Activated CD4-positive, alpha-beta T cell treated with anti-CD3 and anti-CD28 coated beads, Interleukin-2, amount 10 ng/mL, durations not matched to agents 7 days and 5 days (primary cell): ENCODE measurements around the gene RILPL1. TPM values are rescaled to one million over a fixed set of nuclear protein-coding genes. Genes with fewer than 3 reads are reported as not detected.
"Not testable (repeated sequence)": the region's sequence is repeated elsewhere in the genome, so short reads cannot be mapped to it uniquely, and the experiment has no call there.

Experiments used
- CTCF ChIA-PET: fragments of 350-600 bp; sonication (Branson Sonifier 250); formaldehyde crosslinking; loops from one replicate; lab custom pipeline; 2021; ENCODE audit warnings: antibody characterized with exemption; lab: Charles Lee
- POLR2A ChIA-PET: fragments of 350-600 bp; sonication (Branson Sonifier 250); formaldehyde crosslinking; loops from one replicate; lab custom pipeline; 2021; ENCODE audit warnings: antibody characterized with exemption; lab: Charles Lee
- DNase-seq: peaks from one replicate; pipeline ENCODE4 v3.0.0-alpha.2; 2020
- H3K27ac Mint-ChIP-seq: one replicate; pipeline ENCODE4 v1.8.0; 2021; ENCODE audit warnings: mild to moderate bottlenecking, moderate library complexity, mixed read lengths
- H3K27me3 Mint-ChIP-seq: one replicate; pipeline ENCODE4 v1.8.0; 2021; ENCODE audit warnings: mixed read lengths
- H3K36me3 Mint-ChIP-seq: one replicate; pipeline ENCODE4 v1.8.0; 2021; ENCODE audit warnings: low read depth, mixed read lengths
- H3K4me1 Mint-ChIP-seq: one replicate; pipeline ENCODE4 v1.8.0; 2021; ENCODE audit warnings: mixed read lengths
- H3K4me3 Mint-ChIP-seq: one replicate; pipeline ENCODE4 v1.8.0; 2021; ENCODE audit warnings: mild to moderate bottlenecking, moderate library complexity, mixed read lengths
- H3K9me3 Mint-ChIP-seq: one replicate; pipeline ENCODE4 v1.8.0; 2021; ENCODE audit warnings: mixed read lengths
- total RNA-seq, 2 experiments: library from RNA; stranded (reverse); gene quantifications; one replicate each; pipeline ENCODE4 v1.2.3, GENCODE V29; 2021

RILPL1 gene
- total RNA-seq, 2 experiments from 2014 or later: 0.79 to 0.89 TPM

DNA sequence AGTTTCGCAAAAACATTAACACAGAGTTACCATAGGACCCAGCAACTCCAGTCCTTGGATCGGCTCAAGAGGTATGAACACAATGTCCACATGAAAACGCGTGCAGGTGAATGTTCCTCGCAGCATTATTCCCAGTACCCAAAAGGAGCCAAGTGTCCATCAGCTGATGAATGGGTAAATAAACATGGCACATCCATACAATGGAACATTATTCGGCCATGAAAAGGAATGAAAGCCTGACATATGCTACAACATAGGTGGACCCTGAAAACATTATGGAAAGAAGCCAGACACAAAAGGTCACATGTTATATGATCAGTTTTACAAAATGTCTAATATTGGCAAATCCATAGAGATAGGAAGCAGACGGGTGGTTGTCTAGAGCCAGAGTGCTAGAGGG is 9.1 kb downstream of the RILPL1 start:
- CTCF ChIA-PET: no interaction called here
- no peaks in the 10 kb centered on the region for H3K36me3 Mint-ChIP-seq
- no peak for DNase-seq

GRCh38 chr12:123523518-123523917 is 10.0 kb downstream of the RILPL1 start:
- no peak overlapping the region for H3K4me3 Mint-ChIP-seq
- H3K27me3 Mint-ChIP-seq: no peaks in the 10 kb centered on the region
- H3K4me1 Mint-ChIP-seq: no peaks in the 10 kb centered on the region
- no peaks in the 10 kb centered on the region for H3K9me3 Mint-ChIP-seq
- no peak overlapping the region for H3K27ac Mint-ChIP-seq
- no peaks in the 10 kb centered on the region for H3K36me3 Mint-ChIP-seq
- DNase-seq: no peak
- POLR2A ChIA-PET: no interaction called here
- CTCF ChIA-PET: no interaction called here

More for the DNA sequence above, 9.1 kb downstream of the RILPL1 start:
- H3K4me1 Mint-ChIP-seq: no peaks in the 10 kb centered on the region
- H3K27ac Mint-ChIP-seq: no peak overlapping the region
- H3K9me3 Mint-ChIP-seq: no peaks in the 10 kb centered on the region
- no peak overlapping the region for H3K4me3 Mint-ChIP-seq
- H3K27me3 Mint-ChIP-seq: no peaks in the 10 kb centered on the region
- POLR2A ChIA-PET: no interaction called here

DNA sequence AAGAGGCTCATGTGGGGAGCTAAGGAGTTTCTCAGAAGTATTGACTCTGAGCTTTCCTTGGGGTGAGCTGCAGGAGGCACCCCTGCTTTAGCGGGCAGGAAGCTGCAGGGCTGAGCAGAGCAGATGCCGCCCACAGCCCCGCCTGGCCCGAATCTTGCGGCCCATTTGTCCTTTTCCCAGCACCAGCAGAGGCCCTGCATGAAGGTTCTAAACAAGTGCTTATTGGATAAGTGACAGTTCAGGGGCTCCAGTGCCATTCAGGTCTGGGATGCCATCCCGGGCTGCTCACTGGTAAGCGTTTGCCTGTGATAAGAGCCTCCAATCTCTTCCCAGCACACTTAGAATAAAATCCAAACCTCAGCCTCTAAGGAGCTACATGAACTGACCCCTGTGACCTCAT is 11.4 kb downstream of the RILPL1 start:
- Mint-ChIP-seq H3K4me1 (no peaks in the 10 kb centered on the region), H3K9me3 (no peaks in the 10 kb centered on the region), H3K36me3 (no peaks in the 10 kb centered on the region), H3K27ac (no peak overlapping the region), H3K4me3 (no peak overlapping the region), H3K27me3 (no peaks in the 10 kb centered on the region)
- ChIA-PET POLR2A (no interaction called here), CTCF (interaction anchor here (0.5 to 1.1 kb wide), 3 partner anchors 9 to 324 kb away, joined by 3 to 5 read pairs (median 4); no protein-coding TSS in a partner anchor)
- DNase-seq: no peak

DNA sequence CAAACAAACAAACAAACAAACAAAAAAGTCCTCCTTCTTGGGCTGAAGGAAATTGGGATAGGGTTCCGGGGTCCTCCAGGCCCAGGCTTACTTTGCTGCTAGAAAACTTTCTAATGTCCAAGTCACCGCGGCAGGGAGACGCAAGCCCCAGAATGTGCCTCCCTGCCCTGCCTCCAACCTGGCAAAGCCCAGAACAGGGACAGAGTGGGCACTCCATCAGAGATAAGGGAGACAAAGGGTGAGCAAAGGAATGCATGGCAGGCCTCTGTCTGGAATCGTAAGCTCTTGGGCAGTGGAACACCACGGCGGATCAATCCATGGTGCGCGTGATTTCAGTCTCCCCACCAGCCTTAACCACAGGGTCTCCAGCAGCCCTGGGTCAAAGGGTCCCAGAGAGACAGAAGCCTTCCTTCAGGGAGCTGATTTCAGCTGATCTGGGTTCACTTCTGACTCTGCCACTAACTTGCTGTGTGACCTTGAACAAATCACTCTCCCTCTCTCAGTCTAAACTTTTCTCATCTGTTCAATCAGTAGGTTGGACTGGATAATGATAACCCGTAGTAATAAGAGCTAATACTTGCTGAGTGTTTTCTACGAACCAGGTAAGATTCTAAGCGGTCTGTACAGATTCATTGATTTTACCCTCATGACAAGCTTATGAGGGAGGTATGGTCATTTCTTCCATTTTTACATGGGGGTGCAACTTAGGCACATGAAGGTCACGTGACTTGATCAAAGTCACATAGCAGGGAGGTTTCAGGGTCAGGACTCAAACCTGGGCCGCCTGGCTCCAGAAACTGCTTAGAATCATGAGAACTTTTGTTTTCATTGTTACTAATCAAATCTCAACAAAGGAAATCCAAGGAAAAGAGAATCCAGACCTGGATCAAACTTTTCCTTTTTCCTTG is 12.7 kb downstream of the RILPL1 start:
- POLR2A ChIA-PET: no interaction called here
- no peak overlapping the region for H3K27ac Mint-ChIP-seq
- CTCF ChIA-PET: interaction anchor here (0.5 to 1.1 kb wide), 4 partner anchors 13 to 39 kb away, joined by 3 to 4 read pairs (median 3); partner anchors contain the start of gene RILPL1
- H3K4me3 Mint-ChIP-seq: no peak overlapping the region
- no peak for DNase-seq
- no peaks in the 10 kb centered on the region for H3K4me1 Mint-ChIP-seq
- H3K36me3 Mint-ChIP-seq: no peaks in the 10 kb centered on the region
- no peaks in the 10 kb centered on the region for H3K27me3 Mint-ChIP-seq
- H3K9me3 Mint-ChIP-seq: no peaks in the 10 kb centered on the region

DNA sequence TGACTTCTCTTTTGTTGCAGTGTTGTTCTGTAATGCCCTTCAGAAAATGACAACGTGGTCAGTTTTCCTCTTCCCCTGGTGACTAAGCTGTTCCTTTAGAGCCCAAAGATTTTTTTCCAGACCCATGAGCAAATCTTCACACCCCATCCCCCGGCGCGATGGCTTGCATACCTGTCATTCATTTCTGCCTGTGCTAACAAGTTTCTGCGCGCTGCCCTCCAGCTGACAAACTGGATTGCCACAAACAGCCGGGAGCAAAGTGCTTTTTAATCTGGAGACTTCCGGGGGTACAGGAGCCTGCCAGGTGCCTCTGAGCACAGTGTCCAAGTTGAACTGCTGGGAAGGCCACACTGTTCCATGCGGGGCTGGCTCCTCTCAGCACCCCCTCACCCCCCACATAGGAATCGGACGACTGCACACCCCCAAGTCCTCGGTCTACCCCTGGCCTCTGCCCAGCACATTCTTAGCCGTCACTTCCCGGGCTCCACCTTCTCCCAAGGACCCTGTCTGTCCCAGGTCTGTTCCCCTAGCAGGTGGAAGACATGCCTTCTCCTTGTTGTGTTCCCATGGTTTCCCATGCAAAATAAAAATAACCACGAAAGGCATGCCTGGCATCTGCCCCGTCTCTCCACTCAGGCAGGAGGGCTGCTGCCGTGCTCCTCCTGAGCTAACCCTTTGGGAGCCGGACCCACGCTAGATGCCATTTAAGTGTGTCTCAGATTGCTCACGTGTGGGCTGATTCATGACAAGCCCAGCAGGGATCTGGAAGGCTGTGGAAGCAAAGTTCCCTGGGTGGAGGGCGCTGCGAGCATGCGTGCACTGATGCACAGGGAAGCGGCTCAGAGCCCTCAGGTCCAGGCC is 14.1 kb downstream of the RILPL1 start:
- CTCF ChIA-PET: interaction anchor here (0.7 kb wide), 2 partner anchors 10 to 28 kb away, joined by 3 read pairs; no protein-coding TSS in a partner anchor
- no peak for DNase-seq
- POLR2A ChIA-PET: no interaction called here

DNA sequence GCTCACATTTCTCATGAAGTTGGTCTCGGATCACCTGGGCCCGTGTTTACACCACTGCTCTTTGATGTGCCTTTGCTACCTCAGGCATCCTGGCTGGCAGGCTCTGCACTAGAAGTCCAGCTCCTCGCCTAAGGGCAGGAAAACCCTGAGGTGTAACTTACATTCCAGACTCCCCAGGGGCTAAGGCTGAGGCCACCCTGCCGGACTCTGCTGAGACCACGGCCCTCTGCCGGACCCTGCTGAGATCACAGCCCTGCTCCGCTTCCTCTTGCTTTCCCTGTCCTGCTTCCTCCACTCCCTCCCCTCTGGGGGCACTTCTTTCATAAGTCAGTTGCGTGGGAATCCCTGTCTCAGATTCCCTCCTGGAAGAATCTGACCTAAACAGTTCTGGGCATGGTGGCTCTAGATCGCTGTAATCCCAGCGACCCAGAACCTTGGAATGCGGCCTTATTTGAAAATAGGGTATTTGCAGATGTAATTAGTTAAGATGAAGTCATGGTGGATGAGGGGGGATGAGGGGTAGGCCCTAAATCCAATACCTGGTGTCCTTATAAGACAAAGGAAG is 17.2 kb downstream of the RILPL1 start:
- DNase-seq: no peak
- CTCF ChIA-PET: interaction anchor here (1.3 kb wide), 1 partner anchor 19 kb away, joined by 5 read pairs; no protein-coding TSS in a partner anchor
- H3K4me3 Mint-ChIP-seq: no peak overlapping the region

More for the DNA sequence above, 14.1 kb downstream of the RILPL1 start:
- no peak overlapping the region for H3K4me3 Mint-ChIP-seq
- H3K36me3 Mint-ChIP-seq: no peaks in the 10 kb centered on the region
- H3K9me3 Mint-ChIP-seq: no peaks in the 10 kb centered on the region
- H3K4me1 Mint-ChIP-seq: no peaks in the 10 kb centered on the region
- H3K27me3 Mint-ChIP-seq: no peaks in the 10 kb centered on the region
- H3K27ac Mint-ChIP-seq: no peak overlapping the region

GRCh38 chr12:123514582-123515221 is 18.8 kb downstream of the RILPL1 start:
- H3K27me3 Mint-ChIP-seq, H3K36me3 Mint-ChIP-seq, H3K4me1 Mint-ChIP-seq, H3K9me3 Mint-ChIP-seq, H3K4me3 Mint-ChIP-seq, H3K27ac Mint-ChIP-seq, DNase-seq: not testable (repeated sequence)
- POLR2A ChIA-PET: interaction anchor here (0.7 kb wide), 1 partner anchor 11 kb away, joined by 4 read pairs; no protein-coding TSS in a partner anchor
- CTCF ChIA-PET: interaction anchor here (0.9 to 1.3 kb wide), 2 partner anchors 17 to 19 kb away, joined by 3 to 5 read pairs; partner anchors contain the start of gene RILPL1

More for the DNA sequence above, 17.2 kb downstream of the RILPL1 start:
- Mint-ChIP-seq H3K27ac (no peak overlapping the region), H3K36me3 (no peaks in the 10 kb centered on the region), H3K27me3 (no peaks in the 10 kb centered on the region), H3K4me1 (no peaks in the 10 kb centered on the region), H3K9me3 (no peaks in the 10 kb centered on the region)
- POLR2A ChIA-PET: no interaction called here

DNA sequence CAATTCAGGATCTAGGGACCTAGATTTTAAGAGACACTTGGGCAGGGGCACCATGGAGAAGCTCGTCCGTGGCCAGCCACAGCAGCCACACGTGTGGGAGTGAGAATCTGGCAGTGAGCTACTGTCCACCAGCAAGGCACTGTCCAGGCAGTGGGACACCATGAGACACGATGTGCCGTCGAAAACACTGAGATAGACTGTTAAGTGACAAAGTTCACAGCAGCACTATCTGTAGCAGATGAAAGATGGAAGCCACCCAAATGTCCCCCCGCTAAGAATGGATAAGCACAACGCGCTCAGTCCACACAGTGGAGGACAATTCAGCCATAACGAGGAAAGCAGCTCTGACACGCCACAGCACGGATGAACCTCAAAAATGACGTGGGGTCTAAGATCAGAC is 19.7 kb downstream of the RILPL1 start:
- DNase-seq: no peak
- Mint-ChIP-seq H3K36me3 (no peaks in the 10 kb centered on the region), H3K27me3 (no peaks in the 10 kb centered on the region), H3K4me1 (peaks cover 3% of the 10 kb centered on the region), H3K9me3 (no peaks in the 10 kb centered on the region), H3K4me3 (no peak overlapping the region), H3K27ac (no peak overlapping the region)
- POLR2A ChIA-PET: no interaction called here
- CTCF ChIA-PET: interaction anchor here (0.9 kb wide), 1 partner anchor 19 kb away, joined by 3 read pairs; the partner anchor contains the start of gene RILPL1

DNA sequence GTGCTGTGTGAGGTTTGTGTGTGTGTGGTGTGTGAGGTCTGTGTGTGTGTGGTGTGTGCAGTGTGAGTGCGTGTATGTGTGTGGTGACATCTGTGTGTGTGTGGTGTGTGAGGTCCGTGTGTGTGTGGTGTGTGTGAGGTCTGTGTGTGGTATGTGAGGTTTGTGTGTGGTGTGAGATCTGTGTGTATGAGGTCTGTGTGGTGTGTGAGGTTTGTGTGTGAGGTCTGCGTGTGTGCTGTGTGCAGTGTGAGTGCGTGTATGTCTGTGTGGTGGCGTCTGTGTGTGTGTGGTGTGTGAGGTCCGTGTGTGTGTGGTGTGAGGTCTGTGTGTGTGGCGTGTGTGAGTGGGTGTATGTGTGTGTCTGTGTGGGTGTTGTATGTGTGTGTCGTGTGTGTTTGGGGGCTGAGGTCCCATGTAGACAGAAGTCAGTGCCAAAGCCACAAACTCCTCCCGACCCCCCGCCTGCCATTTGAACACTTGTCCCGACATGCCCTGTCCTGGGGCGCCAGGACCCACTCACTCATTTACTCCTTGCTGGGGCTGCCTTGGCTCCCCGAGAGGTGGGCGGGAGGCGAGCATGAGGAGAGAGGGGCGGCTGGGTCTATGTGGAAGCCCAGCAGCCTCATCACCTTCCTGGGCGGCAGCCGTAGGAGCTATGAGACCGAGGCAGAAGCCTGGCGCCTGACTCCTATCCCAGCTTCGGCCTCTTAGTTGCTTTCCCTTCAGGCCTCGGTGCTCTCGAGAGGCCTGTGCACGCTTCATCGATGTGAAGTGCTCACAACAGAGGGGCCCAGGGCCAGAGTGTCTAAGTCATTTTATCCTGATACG is 20.5 kb downstream of the RILPL1 start:
- no peak for DNase-seq
- Mint-ChIP-seq H3K9me3 (no peaks in the 10 kb centered on the region), H3K4me1 (peaks cover 3% of the 10 kb centered on the region), H3K27me3 (no peaks in the 10 kb centered on the region), H3K36me3 (no peaks in the 10 kb centered on the region), H3K4me3 (no peak overlapping the region), H3K27ac (no peak overlapping the region)
- ChIA-PET CTCF (no interaction called here), POLR2A (no interaction called here)

DNA sequence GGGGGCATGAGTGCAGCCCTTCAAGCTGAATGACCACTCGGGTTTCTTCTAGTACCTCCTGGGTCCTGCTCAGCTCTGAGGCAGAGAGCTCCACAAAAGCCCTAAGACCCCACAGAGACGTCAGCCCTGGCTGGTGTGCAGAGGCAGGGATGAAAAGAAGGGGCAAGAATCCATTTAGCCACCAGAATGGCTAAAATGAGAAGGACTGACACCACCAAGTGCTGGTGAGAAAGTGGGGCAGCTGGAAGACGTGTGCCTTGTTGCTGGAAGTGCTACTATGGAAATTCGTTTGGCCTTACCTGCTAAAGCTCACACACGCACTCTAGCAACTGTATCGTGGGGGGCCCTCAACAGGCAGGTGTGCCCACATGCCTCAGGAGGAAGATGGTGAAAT is 26.7 kb downstream of the RILPL1 start:
- H3K27ac Mint-ChIP-seq: no peak overlapping the region
- CTCF ChIA-PET: interaction anchor here (1.5 kb wide), 1 partner anchor 22 kb away, joined by 3 read pairs; no protein-coding TSS in a partner anchor
- no peak for DNase-seq

More for the DNA sequence above, 26.7 kb downstream of the RILPL1 start:
- Mint-ChIP-seq H3K4me3 (no peak overlapping the region), H3K4me1 (peaks cover 3% of the 10 kb centered on the region), H3K27me3 (no peaks in the 10 kb centered on the region), H3K36me3 (no peaks in the 10 kb centered on the region), H3K9me3 (no peaks in the 10 kb centered on the region)
- POLR2A ChIA-PET: interaction anchor here (0.8 kb wide), 1 partner anchor 274 kb away, joined by 3 read pairs; no protein-coding TSS in a partner anchor
